GM21723 (cell line): ENCODE measurements around the gene CAPZA1.
"Not testable (repeated sequence)": the region's sequence is repeated elsewhere in the genome, so short reads cannot be mapped to it uniquely, and the experiment has no call there.

Source experiments
- ATAC-seq: cut with Tn5 transposase; IDR thresholded peaks from one replicate; pipeline ENCODE4 v1.9.1; 2021; ENCODE audit warnings: mild to moderate bottlenecking, moderate library complexity; ENCODE audit not compliant: unreplicated experiment

The CAPZA1 gene

DNA sequence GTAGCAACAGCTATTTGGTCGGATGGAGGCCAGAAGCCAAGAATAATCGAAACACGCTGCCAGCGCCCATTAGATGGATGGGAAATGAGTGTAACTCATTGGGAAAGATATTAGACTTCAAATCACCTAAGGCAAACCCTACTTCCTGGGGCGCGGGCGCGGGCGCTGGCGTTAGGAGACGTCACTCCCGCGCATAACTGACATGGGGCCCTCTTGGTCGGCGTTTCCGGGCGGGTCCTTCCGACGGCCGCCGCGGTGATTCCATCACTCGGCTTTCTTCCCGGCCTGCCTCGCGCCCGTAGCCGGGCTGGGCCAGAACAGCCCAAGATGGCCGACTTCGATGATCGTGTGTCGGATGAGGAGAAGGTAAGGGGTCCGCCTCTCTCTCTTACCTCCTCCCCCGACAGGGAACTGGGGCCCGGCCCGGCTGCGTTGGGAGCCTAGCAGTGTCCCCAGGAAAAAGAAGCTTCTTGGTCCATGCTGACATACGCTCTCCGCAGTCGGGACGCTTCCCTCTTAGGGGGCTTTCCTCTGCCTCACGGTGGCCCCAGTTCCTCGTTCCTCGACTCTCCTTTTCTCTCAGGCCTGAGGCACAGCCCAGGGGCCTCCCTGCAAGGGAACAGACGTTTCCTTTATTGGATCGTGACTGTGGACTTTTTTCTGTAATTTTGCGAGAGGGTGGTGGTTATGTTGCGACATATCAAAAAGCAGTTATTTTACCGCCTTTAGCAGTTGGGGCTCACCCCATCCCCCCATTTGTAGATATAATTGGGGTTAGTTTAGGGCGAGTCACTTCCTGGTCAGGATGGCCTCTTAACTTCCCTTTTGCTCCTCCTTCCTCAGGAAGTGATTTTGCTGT is at the start of gene CAPZA1:
Gene CAPZA1, plus strand, starts transcription at position 315 of the 859 bp plus-strand sequence. Its CDS starts 13 bp downstream, at position 328.
- ATAC-seq: peak; percentile 75

DNA sequence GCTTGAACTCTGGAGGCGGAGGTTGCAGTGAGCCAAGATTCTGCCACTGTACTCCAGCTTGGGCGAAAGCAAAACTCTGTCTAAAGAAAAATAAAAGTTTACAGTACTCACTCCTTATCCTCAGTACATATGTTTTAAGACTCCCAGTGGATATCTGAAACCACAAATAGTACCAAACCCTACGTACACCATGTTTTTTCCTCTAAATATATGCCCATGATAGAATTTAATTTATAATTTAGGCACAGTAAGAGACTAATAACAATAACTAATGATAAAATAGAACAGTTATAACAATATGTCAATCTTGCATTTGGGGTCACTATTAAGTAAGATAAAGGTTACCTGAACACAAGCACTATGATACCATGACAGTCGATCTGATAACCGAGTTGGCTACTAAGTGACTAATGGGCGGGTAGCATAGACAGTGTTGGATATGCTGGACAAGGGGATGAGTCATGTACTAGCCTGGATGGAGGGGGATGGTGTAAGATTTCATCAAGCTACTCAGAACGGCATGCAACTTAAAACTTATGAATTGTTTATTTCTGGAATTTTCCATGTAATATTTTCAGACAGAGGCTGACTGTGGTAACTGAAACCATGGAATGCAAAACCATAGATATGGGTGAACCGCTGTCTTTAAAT is 44.4 kb upstream of the CAPZA1 start:
- no peak for ATAC-seq

DNA sequence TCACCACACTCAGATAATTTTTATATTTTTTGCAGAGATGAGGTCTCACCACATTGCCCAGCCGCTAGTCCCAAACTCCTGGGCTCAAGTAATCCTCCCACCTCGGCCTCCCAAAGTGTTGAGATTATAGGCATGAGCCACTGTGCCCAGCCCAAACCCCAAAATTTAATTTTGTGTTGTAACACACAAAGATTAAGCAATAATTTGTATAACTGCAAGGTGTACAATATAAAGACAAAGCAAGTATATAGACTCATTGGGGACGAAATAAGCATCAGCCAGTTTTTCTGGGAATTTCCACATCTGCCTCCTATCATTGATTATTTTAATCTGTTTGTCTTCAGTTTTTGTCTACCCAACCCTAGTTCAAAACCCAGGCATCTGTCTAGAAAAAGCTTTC is 43.4 kb upstream of the CAPZA1 start:
- ATAC-seq: no peak

- no peak for ATAC-seq
Observed at GRCh38 chr1:112579801-112580510, 39.7 kb upstream of the CAPZA1 start.

- no peak for ATAC-seq
Observed at GRCh38 chr1:112581586-112582192, 37.9 kb upstream of the CAPZA1 start.

DNA sequence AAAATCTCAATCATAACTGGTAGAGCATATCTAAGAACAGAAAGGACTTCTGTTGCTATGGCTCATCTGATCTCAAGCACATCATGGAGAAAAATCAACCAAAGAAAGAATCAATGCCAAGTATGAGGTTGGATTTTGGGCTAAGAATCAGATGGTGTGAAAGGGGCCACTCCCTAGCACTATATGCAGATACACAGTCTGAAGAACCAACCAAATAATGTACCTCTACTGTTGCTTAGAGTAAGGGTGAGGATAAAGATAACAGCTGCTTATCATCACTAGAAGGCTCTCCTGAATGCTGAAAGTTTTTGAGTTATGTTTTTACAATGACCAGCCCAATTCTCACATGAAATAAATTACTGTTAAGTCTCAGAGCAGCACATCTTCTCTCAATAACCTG is 36.3 kb upstream of the CAPZA1 start:
- no peak for ATAC-seq

DNA sequence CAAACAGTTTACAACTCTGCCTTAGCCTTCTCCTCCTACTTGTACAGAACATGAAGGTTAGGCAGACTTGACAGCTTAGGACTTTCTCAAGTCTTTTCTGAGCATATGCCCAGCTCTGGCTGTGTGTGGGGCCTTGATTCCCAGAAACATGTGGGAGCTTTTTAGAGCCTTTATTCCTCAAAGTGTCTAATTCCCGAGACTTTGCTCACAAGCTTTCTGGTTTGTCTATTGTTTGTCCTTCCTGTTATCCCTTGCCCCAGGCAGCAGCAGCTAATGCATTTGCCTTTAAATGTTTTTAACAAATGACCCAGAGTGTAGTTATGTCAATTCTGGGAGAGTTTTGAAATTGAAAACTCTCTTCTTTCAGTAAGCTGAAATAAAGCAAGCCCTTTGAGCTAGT is 29.9 kb upstream of the CAPZA1 start:
- no peak for ATAC-seq

DNA sequence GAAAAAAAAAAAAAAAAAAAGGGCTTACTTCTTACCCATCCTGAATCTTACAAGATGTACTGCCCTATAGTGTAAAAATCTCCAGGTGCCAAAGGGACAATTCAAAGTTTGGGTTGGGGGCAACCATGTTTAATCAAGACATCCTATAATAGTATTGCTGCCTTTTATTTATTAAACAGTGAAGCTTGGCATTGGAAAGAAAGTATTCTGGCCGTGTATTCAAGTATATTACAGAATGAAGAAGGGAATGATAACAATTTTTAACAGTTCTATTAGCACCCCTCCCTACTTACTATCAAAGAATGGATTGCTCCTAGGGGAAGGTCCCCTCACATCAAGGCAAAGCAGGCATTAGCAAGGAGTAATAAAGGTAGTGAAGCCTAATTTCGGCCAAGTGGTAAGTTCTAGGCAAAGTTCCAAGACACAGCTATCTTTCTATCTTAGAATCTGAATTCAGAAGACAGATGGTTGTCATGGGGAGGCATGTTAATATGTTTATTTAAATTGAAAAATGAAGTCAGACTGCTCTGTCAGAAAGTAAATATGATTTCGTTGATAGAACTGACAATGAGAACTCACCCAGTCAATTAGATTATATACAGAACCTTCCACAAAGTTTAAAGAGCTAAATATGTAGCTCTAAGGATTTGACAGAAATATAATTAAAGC is 25.3 kb upstream of the CAPZA1 start:
- no peak for ATAC-seq

DNA sequence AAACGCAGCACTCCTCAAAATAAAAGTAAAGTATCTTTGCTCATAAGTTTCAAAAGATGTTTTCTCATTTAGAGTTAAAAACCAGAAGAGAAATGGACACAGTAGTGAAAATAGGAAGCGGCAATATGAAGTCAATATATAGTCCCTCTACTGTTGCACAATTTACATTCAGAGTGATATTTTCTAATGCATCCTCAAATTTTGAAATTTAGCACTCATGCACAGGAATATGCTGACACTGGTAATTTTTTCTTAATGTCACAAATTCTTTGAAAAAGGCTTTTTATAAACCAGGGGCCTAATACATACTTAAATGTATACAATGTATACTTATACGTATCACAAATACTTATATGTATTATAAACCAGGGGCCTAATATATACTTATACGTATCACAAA is 20.2 kb upstream of the CAPZA1 start:
- ATAC-seq: no peak

- no peak for ATAC-seq
Observed at GRCh38 chr1:112603012-112603411, 16.6 kb upstream of the CAPZA1 start.

DNA sequence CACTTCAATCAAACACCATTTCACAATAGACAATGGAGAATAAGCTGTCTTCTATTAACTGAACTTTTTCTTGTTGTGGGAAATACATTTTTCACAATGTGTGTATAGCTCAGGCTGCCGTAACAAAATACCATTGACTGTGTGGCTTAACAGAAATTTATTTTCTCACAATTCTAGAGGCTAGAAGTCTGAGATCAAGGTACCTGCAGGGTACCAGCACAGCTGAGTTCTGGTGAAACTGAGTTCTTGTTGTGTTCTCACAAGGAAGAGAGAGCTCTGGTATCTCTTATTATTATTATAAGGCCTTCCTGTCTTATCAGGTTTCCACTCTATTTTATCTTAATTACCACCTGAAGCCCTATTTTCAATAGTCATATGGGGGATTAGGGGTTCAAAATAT is 16.1 kb upstream of the CAPZA1 start:
- no peak for ATAC-seq

- ATAC-seq: no peak
Observed at GRCh38 chr1:112605633-112606327, 13.9 kb upstream of the CAPZA1 start.

GRCh38 chr1:112614460-112615065 is 5.1 kb upstream of the CAPZA1 start:
- ATAC-seq: no peak

- ATAC-seq: peak; percentile 28
Observed at GRCh38 chr1:112618114-112618720, 1.4 kb upstream of the CAPZA1 start.

- peak; percentile 26 for ATAC-seq
Observed at GRCh38 chr1:112618721-112619517, 713 bp upstream of the CAPZA1 start, which contains the start of gene ST7L. ST7L (minus strand) TSS chr1:112619141; CDS start chr1:112619113, 28 bp downstream.

DNA sequence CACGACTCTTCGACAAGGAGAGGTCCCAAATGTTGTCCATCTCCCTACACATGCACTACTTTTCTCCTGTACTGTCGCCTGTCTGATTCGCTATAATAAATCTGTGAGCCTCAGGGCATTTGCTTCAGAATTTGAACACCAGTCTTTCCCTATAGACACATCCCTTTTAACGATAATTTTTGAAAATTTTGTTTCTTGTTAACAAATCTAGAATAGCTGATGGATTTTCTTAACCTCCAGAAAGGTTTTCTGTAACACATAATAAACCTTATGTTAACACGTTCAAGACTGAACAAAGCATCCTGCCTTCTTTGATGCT is 704 bp downstream of the CAPZA1 start:
- no peak for ATAC-seq

GRCh38 chr1:112624493-112624892 is 4.9 kb downstream of the CAPZA1 start:
- not testable (repeated sequence) for ATAC-seq

DNA sequence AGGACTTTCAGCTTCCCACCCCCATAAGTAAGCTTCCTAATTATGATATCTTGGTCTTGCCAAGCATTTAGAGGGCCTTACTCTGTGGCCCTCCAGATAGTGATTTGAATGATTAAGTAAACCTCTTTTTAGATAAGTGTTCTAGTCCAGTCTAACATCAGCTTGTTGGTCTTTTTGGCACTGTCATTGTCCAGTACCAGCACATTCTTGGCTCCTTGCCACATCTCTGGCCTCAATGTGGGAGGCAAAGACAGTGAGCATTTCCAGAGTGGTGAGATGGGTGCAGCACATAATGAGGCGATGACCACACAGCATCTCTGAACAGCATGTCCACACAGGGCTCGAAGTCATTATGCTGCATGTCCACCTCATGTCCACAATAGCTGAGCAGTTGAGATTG is 6.1 kb downstream of the CAPZA1 start:
- ATAC-seq: no peak

DNA sequence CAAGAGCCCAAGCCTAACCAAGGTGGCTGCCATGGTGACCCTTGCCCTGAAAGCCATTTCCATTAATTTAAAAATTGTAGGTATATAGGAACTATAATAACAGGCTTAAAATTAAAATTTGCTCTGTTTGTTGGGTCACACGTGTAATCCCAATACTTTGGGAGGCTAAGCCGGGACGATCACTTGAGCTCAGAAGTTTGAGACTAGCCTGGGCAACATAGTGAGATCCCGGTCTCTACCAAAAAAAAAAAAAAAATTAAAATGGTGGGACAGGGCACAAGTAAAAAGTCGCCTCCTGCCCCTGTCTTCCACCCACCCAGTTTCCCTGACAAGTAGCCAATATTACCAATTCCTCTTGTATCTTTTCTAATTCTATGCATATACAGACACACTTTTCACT is 6.6 kb downstream of the CAPZA1 start:
- no peak for ATAC-seq
